Right lobe of liver (tissue), 6 donors: ENCODE measurements around the gene CALCR. TPM values are rescaled to one million over a fixed set of nuclear protein-coding genes. Genes with fewer than 3 reads are reported as not detected.

ENCODE experiments used
- ATAC-seq, 4 donors: fragments of 200-7000 bp; cut with Tn5 transposase; one replicate each; pipeline ENCODE4 v1.9.1; 2020; ENCODE audit warnings: mild to moderate bottlenecking in 4 of 4, moderate library complexity in 4 of 4
- DNase-seq, 3 donors: peaks; one replicate each; pipeline ENCODE4 v3.0.0-alpha.2; 2020
- H3K27ac ChIP-seq, 3 donors: fragments of 200-600 bp; one replicate each; pipeline ENCODE4 v1.8.0; 2022
- H3K27me3 ChIP-seq, 2 donors: fragments of 200-600 bp; one replicate each; pipeline ENCODE4 v1.8.0; 2022
- H3K36me3 ChIP-seq, 4 donors: fragments of 200-600 bp; sonication (generic) in 1 of 4; one replicate each; pipeline versions ENCODE4 v1.5.1 to v1.8.0; 2017 to 2022; ENCODE audit warnings: control low read depth in 1 of 4
- H3K4me1 ChIP-seq, 4 donors: fragments of 200-600 bp; sonication (generic) in 1 of 4; one replicate each; pipeline versions ENCODE4 v1.5.1 to v1.8.0; 2017 to 2022; ENCODE audit warnings: control low read depth in 1 of 4
- H3K4me3 ChIP-seq, 3 donors: fragments of 200-600 bp; one replicate each; pipeline ENCODE4 v1.8.0; 2022
- H3K9me3 ChIP-seq, 4 donors: fragments of 200-600 bp; sonication (generic) in 1 of 4; one replicate each; pipeline versions ENCODE4 v1.5.1 to v1.8.0; 2017 to 2022; ENCODE audit warnings: control low read depth in 1 of 4
- CTCF ChIP-seq, 4 donors: fragments of 200-600 bp in 3 of 4; fragments of 450-650 bp in 1 of 4; IDR thresholded peaks; one replicate each; pipeline versions ENCODE4 v1.5.1 to v1.8.0; 2016 to 2022; ENCODE audit warnings: antibody characterized with exemption in 4 of 4, mild to moderate bottlenecking in 2 of 4
- POLR2A ChIP-seq: fragments of 450-650 bp; IDR thresholded peaks from one replicate; pipeline ENCODE4 v1.6.1; 2017; ENCODE audit warnings: antibody characterized with exemption, mild to moderate bottlenecking
- WGBS: methylation state at CpG from one replicate; pipeline ENCODE4 v1.1.6; 2018; ENCODE audit warnings: low coverage, low lambda C conversion rate; ENCODE audit not compliant: insufficient coverage; ENCODE audit errors: missing lambda C conversion rate; 5-methylcytosine and 5-hydroxymethylcytosine counted together
- intact Hi-C, 2 donors: fragments of 100-400 bp; cut with DNase I; formaldehyde crosslinking; loops; one replicate each; pipeline versions ENCODE4 v1.11.2 to v1.14.1; 2022
- total RNA-seq, 6 experiments: library from RNA; depleted of rRNA in 2 of 6; stranded (reverse); fragments of >200 nt in 2 of 6; fragmentation: NEBNext Ultra II Directional in 3 of 6; extraction: Animal tissue kit (Norgen Biotek cat#: 25700) in 3 of 6; gene quantifications; one replicate each; pipeline versions ENCODE4 v1.1.0 to v1.2.4, GENCODE V29; 2016 to 2023
- donor health status: DM: no; HTN: yes; CAD: no.
- donor health status: DM: no; HTN: no; CAD: no.
- donor health status: DM: no; HTN: no; CAD: no.
- donor health status: DM: no; HTN: yes; CAD: no.
- donor health status: DM: no; HTN: yes; CAD: no.

Gene CALCR
- total RNA-seq, 6 experiments from 2014 or later = not detected

- no peaks in the 10 kb centered on the region for H3K27me3 ChIP-seq
- no peaks in the 10 kb centered on the region for H3K36me3 ChIP-seq
- no peak for ATAC-seq
- H3K9me3 ChIP-seq = no peaks in the 10 kb centered on the region
- no peak for TF ChIP-seq POLR2A
- no peak for TF ChIP-seq CTCF (IDR thresholded peaks at IDR 0.05)
- intact Hi-C loops = no loop called here
- no peak for DNase-seq
- no peak overlapping the region for H3K4me3 ChIP-seq
- no peak overlapping the region for H3K27ac ChIP-seq
- WGBS = 73% methylated on average over 3 of the region's 3 CpGs
- no peaks in the 10 kb centered on the region for H3K4me1 ChIP-seq
Measured at GRCh38 chr7:93547716-93548115, 26.8 kb downstream of the CALCR start.

- Histone ChIP-seq H3K9me3 (no peaks in the 10 kb centered on the region), H3K4me3 (no peak overlapping the region), H3K27me3 (no peaks in the 10 kb centered on the region), H3K36me3 (no peaks in the 10 kb centered on the region), H3K27ac (no peak overlapping the region), H3K4me1 (no peaks in the 10 kb centered on the region)
- no peak for TF ChIP-seq CTCF (IDR thresholded peaks at IDR 0.05)
- no peak for TF ChIP-seq POLR2A
- DNase-seq (no peak), ATAC-seq (no peak)
- intact Hi-C loops = no loop called here
- whole genome bisulfite sequencing = 79% methylated on average over 2 of the region's 2 CpGs
Measured at GRCh38 chr7:93544691-93545090, 29.8 kb downstream of the CALCR start.

GRCh38 chr7:93538061-93538460, 36.5 kb downstream of the CALCR start:
- H3K27ac ChIP-seq = no peak overlapping the region
- ATAC-seq = no peak
- 47% methylated on average over 1 of the region's 1 CpG for WGBS
- no peak for DNase-seq
- H3K9me3 ChIP-seq = no peaks in the 10 kb centered on the region
- no peaks in the 10 kb centered on the region for H3K27me3 ChIP-seq
- no peak overlapping the region for H3K4me3 ChIP-seq
- no peak for TF ChIP-seq CTCF (IDR thresholded peaks at IDR 0.05)
- no peak for TF ChIP-seq POLR2A
- no peaks in the 10 kb centered on the region for H3K36me3 ChIP-seq
- intact Hi-C loops = no loop called here
- H3K4me1 ChIP-seq = no peaks in the 10 kb centered on the region

- intact Hi-C loops = no loop called here
- Histone ChIP-seq H3K9me3 (no peaks in the 10 kb centered on the region), H3K27me3 (no peaks in the 10 kb centered on the region), H3K36me3 (no peaks in the 10 kb centered on the region), H3K4me1 (no peaks in the 10 kb centered on the region), H3K27ac (no peak overlapping the region), H3K4me3 (no peak overlapping the region)
- TF ChIP-seq CTCF (IDR thresholded peaks at IDR 0.05) = no peak
- TF ChIP-seq POLR2A = no peak
- no peak for DNase-seq
- ATAC-seq = no peak
Measured at GRCh38 chr7:93535616-93536015, 38.9 kb downstream of the CALCR start.

GRCh38 chr7:93530701-93531100, 43.8 kb downstream of the CALCR start:
- intact Hi-C loops = no loop called here
- no peak for ATAC-seq
- no peak for DNase-seq
- Histone ChIP-seq H3K4me1 (no peaks in the 10 kb centered on the region), H3K4me3 (no peak overlapping the region), H3K27ac (no peak overlapping the region), H3K36me3 (no peaks in the 10 kb centered on the region), H3K27me3 (no peaks in the 10 kb centered on the region), H3K9me3 (no peaks in the 10 kb centered on the region)
- TF ChIP-seq CTCF (IDR thresholded peaks at IDR 0.05) = no peak
- no peak for TF ChIP-seq POLR2A
